BE2C (cell line): ENCODE data around the gene KCNH1.

Source experiments
- DNase-seq: peaks from one replicate; pipeline ENCODE4 v3.0.0-alpha.2; 2020
- H3K27me3 ChIP-seq: fragments of 250-450 bp; sonication (Bioruptor Pico); 2 replicates; pipeline ENCODE4 v1.5.1; 2020; ENCODE audit warnings: mild to moderate bottlenecking
- H3K36me3 ChIP-seq: fragments of 250-450 bp; sonication (Bioruptor Pico); 2 replicates; pipeline ENCODE4 v1.5.1; 2020; ENCODE audit warnings: mild to moderate bottlenecking
- H3K4me1 ChIP-seq: fragments of 250-450 bp; sonication (Bioruptor Pico); 2 replicates; pipeline ENCODE4 v1.5.1; 2020
- H3K4me3 ChIP-seq: 2 replicates; pipeline ENCODE4 v1.5.1; 2011; ENCODE audit warnings: low read depth, low read length
- H3K9me3 ChIP-seq: fragments of 250-450 bp; sonication (Bioruptor Pico); 2 replicates; pipeline ENCODE4 v1.5.1; 2020
- CTCF ChIP-seq: IDR thresholded peaks from 2 replicates; pipeline ENCODE4 v1.5.1; 2012; ENCODE audit warnings: mild to moderate bottlenecking, low read depth, low read length

KCNH1 gene

GRCh38 chr1:210707300-210708240 lies 426.4 kb downstream of the KCNH1 start:
- DNase-seq: no peak
- Histone ChIP-seq H3K4me1 (no peaks in the 10 kb centered on the region), H3K36me3 (no peaks in the 10 kb centered on the region), H3K27me3 (no peaks in the 10 kb centered on the region), H3K4me3 (no peak overlapping the region), H3K9me3 (no peaks in the 10 kb centered on the region)
- TF ChIP-seq CTCF: no peak

DNA sequence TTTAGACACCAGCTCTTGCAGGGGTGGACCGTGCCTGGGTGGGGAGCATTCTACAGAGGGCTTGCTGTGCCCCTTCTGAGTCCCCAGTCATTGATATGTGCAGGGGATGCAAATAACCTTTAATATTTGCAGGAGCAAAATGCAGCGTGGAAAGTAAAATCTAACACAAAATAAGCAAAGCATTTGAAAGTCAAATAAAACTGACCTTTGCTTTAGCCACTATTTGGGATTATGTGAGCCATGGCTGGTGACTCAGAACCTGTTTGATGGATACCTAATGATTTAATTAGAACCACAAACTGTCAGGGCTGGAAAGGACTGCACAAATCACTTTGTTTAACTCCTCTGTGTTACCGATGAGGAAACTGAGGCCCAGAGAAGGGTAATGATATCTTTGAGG lies 427.7 kb downstream of the KCNH1 start:
- Histone ChIP-seq H3K27me3 (no peaks in the 10 kb centered on the region), H3K9me3 (no peaks in the 10 kb centered on the region), H3K4me3 (no peak overlapping the region), H3K36me3 (no peaks in the 10 kb centered on the region), H3K4me1 (no peaks in the 10 kb centered on the region)
- no peak for DNase-seq
- no peak for TF ChIP-seq CTCF

- no peak for TF ChIP-seq CTCF
- no peak for DNase-seq
- Histone ChIP-seq H3K4me1 (no peaks in the 10 kb centered on the region), H3K36me3 (no peaks in the 10 kb centered on the region), H3K27me3 (no peaks in the 10 kb centered on the region), H3K9me3 (no peaks in the 10 kb centered on the region), H3K4me3 (no peak overlapping the region)
These were observed 428.9 kb downstream of the KCNH1 start for GRCh38 chr1:210705086-210705485.

- Histone ChIP-seq H3K27me3 (no peaks in the 10 kb centered on the region), H3K36me3 (no peaks in the 10 kb centered on the region), H3K4me3 (no peak overlapping the region), H3K9me3 (no peaks in the 10 kb centered on the region), H3K4me1 (no peaks in the 10 kb centered on the region)
- TF ChIP-seq CTCF: no peak
- DNase-seq: no peak
These were observed 430.4 kb downstream of the KCNH1 start for GRCh38 chr1:210703593-210703992.

- no peaks in the 10 kb centered on the region for H3K9me3 ChIP-seq
- DNase-seq: no peak
- no peaks in the 10 kb centered on the region for H3K36me3 ChIP-seq
- no peaks in the 10 kb centered on the region for H3K27me3 ChIP-seq
- H3K4me1 ChIP-seq: no peaks in the 10 kb centered on the region; the same call in 1 of the 2 replicates
- TF ChIP-seq CTCF: no peak
- no peak overlapping the region for H3K4me3 ChIP-seq
These were observed 431.4 kb downstream of the KCNH1 start for GRCh38 chr1:210702506-210702905.

- H3K4me1 ChIP-seq: peaks cover 7% of the 10 kb centered on the region
- no peak for DNase-seq
- no peaks in the 10 kb centered on the region for H3K9me3 ChIP-seq
- H3K4me3 ChIP-seq: no peak overlapping the region
- H3K36me3 ChIP-seq: no peaks in the 10 kb centered on the region
- no peak for TF ChIP-seq CTCF
- H3K27me3 ChIP-seq: no peaks in the 10 kb centered on the region
These were observed 433.4 kb downstream of the KCNH1 start for GRCh38 chr1:210700511-210700910.
